ENCODE measurements around the gene GUK1. TPM values are rescaled to one million over a fixed set of nuclear protein-coding genes. Genes with fewer than 3 reads are reported as not detected.

The GUK1 gene
- total and polyA plus RNA-seq, 2 experiments from 2014 or later = 87.5 to 121 TPM

DNA sequence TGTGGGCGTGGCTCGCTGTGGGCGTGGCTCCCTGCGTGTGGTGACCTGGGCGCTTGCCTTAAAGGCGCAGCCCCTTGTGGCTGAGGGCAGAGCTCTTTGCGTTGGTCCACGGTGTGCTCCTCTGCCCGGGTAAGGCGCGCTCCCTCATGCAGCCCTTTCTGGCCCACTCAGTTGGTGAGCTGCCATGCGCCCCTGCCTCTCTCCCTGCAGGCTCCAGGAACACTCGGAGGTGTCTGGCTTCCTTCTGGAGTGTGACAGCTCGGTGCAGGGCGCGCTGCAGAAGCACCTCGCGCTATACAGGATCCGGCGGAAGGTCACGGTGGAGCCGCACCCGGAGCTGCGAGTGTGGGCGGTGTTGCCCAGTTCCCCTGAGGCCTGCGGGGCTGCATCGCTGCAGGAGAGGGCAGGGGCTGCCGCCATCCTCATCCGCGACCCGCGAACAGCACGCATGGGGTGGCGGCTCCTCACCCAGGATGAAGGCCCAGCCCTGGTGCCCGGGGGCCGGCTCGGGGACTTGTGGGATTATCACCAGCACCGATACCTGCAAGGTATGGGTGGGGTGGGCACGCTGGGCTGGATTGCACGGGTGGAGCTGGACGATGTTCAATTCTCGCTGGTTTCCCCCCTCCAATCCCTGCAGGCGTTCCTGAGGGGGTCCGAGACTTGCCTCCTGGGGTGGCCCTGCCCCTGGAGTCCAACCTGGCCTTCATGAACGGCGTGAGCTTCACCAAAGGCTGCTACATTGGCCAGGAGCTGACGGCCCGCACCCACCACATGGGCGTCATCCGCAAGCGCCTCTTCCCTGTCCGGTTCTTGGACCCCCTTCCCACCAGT is 34.6 kb downstream of the GUK1 start (continued):
- TF ChIP-seq CREB1 (CRISPR knock-in tag; IDR thresholded peaks at IDR 0.05; ENCODE audit: low read depth) = no peak
- TF ChIP-seq EZH2 (IDR thresholded peaks at IDR 0.05; ENCODE audit: low read depth, unreplicated experiment) = no peak
- no peak for TF ChIP-seq POLR2AphosphoS5 (IDR thresholded peaks at IDR 0.05; ENCODE audit: low read depth)
- TF ChIP-seq JUNB (IDR thresholded peaks at IDR 0.05; ENCODE audit: unreplicated experiment) = no peak
- TF ChIP-seq EZH2phosphoT487 (IDR thresholded peaks at IDR 0.05; ENCODE audit: unreplicated experiment) = no peak
- TF ChIP-seq, protein P1, sequence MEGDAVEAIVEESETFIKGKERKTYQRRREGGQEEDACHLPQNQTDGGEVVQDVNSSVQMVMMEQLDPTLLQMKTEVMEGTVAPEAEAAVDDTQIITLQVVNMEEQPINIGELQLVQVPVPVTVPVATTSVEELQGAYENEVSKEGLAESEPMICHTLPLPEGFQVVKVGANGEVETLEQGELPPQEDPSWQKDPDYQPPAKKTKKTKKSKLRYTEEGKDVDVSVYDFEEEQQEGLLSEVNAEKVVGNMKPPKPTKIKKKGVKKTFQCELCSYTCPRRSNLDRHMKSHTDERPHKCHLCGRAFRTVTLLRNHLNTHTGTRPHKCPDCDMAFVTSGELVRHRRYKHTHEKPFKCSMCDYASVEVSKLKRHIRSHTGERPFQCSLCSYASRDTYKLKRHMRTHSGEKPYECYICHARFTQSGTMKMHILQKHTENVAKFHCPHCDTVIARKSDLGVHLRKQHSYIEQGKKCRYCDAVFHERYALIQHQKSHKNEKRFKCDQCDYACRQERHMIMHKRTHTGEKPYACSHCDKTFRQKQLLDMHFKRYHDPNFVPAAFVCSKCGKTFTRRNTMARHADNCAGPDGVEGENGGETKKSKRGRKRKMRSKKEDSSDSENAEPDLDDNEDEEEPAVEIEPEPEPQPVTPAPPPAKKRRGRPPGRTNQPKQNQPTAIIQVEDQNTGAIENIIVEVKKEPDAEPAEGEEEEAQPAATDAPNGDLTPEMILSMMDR (conservative IDR thresholded peaks at IDR 0.05; ENCODE audit: low read depth in 2 of 2) = no peak

- H4K20me1 ChIP-seq (replicated peaks; ENCODE audit: insufficient read depth) = no peaks in the 10 kb centered on the region; the same call in 1 of the 2 replicates
- peaks cover 2% of the 10 kb centered on the region; the same call in 1 of the 3 replicates for H3K36me3 Mint-ChIP-seq (ENCODE audit: low read depth)
- H3K4me2 ChIP-seq = no peak overlapping the region
- H2AFZ ChIP-seq = no peak overlapping the region
- ATAC-seq (no peak), DNase-seq (ENCODE audit: low spot score) (no peak)
- H3K4me1 ChIP-seq (ENCODE audit: insufficient read depth) = no peaks in the 10 kb centered on the region
- H3K27ac Mint-ChIP-seq = no peak overlapping the region
- H3K36me3 ChIP-seq (ENCODE audit: insufficient read depth) = no peaks in the 10 kb centered on the region
- H3K4me3 ChIP-seq = no peak overlapping the region
- peaks cover 5% of the 10 kb centered on the region for H3K27me3 Mint-ChIP-seq (ENCODE audit: insufficient read depth, low read depth, poor library complexity)
- H3K9me3 Mint-ChIP-seq = no peaks in the 10 kb centered on the region; the same call in 2 of the 3 replicates
- no peaks in the 10 kb centered on the region; the same call in 2 of the 3 replicates for H3K4me1 Mint-ChIP-seq
- H3K27ac ChIP-seq (ENCODE audit: low read depth) = no peak overlapping the region
- no peak overlapping the region for H3K4me3 Mint-ChIP-seq
- H3K9me2 ChIP-seq (ENCODE audit: insufficient read depth) = no peaks in the 10 kb centered on the region
- H3F3A ChIP-seq (replicated peaks; ENCODE audit: low read depth) = peaks cover 4% of the 10 kb centered on the region; the same call in 1 of the 2 replicates
- H3K79me2 ChIP-seq (replicated peaks; ENCODE audit: insufficient read depth) = peaks cover 3% of the 10 kb centered on the region; the same call in 1 of the 2 replicates
- no peaks in the 10 kb centered on the region for H3K27me3 ChIP-seq (ENCODE audit: insufficient read depth)
- TF ChIP-seq EZH2phosphoT487 (IDR thresholded peaks at IDR 0.05; ENCODE audit: unreplicated experiment) (no peak), CREB1 (CRISPR knock-in tag; IDR thresholded peaks at IDR 0.05; ENCODE audit: low read depth) (no peak), POLR2AphosphoS5 (IDR thresholded peaks at IDR 0.05; ENCODE audit: low read depth) (no peak), REST (IDR thresholded peaks at IDR 0.05; ENCODE audit: unreplicated experiment) (no peak), EZH2 (IDR thresholded peaks at IDR 0.05; ENCODE audit: low read depth, unreplicated experiment) (no peak), ZNF331 (CRISPR knock-in tag; IDR thresholded peaks at IDR 0.05; ENCODE audit: low read depth) (no peak)
- TF ChIP-seq, protein P1 (conservative IDR thresholded peaks at IDR 0.05; ENCODE audit: low read depth in 2 of 2) = no peak
- TF ChIP-seq, protein P2, sequence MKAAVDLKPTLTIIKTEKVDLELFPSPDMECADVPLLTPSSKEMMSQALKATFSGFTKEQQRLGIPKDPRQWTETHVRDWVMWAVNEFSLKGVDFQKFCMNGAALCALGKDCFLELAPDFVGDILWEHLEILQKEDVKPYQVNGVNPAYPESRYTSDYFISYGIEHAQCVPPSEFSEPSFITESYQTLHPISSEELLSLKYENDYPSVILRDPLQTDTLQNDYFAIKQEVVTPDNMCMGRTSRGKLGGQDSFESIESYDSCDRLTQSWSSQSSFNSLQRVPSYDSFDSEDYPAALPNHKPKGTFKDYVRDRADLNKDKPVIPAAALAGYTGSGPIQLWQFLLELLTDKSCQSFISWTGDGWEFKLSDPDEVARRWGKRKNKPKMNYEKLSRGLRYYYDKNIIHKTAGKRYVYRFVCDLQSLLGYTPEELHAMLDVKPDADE (IDR thresholded peaks at IDR 0.05) = no peak
These were observed 35.4 kb downstream of the GUK1 start for GRCh38 chr1:228175316-228176023.

All from GM23338 (cell line).